Activated CD4-positive, alpha-beta T cell treated with anti-CD3 and anti-CD28 coated beads for 1 hour (primary cell): Measurements from ENCODE around the gene TSSK6.

Source experiments
- DNase-seq: peaks from one replicate; pipeline ENCODE4 v3.0.0-alpha.2; 2020

The TSSK6 gene

DNA sequence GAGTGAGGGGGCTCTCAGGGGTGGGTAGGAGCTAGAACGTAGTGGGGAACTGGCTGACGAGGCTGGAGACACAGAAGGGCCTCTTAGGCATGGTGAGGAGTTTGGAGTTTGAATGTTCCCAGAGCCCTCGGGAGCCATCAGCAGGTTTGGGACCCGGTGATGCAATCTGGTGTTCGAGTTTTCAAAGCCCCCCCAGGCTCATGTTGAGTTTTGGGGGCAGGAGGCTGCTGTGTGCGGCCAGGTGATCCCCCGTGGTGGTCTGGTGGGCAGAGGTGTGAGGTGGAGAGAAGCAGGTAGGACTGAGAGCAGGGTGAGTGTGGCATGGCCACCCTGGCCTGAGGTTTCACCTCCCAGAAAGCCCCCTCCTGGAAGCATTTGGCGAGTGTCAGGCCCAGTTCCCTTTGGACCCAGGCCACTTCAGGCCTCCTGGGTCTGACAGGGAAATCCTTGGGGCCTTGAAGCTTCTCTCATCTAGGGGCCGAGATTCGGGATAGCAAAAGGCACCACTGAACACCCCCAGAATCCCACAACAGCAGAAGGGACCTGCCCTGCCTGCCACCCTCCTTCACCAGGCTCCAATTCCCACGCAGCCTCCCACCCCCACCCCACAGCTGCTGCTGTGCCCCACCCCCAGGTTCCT lies 14.6 kb upstream of the TSSK6 start:
- DNase-seq, result no peak

DNA sequence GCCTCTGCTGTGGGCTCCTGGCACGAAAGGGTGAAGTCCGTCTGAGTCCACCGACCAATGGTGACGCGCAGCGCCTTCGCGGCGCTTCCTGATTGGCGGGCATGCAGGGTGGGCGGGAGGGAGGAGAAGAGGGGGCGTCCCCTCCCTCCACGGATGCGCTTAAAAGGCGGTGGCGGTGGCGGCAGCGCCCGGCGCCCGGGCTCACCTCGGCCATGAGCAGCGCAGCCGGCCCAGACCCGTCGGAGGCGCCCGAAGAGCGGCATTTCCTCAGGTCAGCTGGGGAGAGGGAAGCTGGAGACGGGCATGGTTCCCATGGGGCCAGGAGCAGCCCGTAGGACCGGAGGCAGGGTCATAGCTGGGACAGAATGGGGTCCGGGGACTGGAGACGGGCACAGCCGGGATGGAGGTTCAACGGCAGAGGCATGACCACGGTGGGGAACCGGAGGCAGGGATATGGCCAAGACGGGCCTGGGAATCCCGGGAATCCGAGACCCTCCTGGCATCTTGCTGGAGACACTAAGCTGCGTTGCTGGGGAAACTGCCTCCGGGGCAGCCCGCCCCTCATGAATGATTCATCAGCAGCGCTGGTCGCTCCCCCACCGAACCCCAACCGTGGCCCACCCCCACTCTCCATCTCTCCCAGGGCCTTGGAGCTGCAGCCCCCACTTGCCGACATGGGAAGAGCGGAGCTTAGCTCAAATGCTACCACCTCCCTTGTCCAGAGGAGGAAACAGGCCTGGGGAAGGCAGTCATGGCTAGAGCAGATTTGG lies 13.6 kb upstream of the TSSK6 start, which contains the start of gene YJEFN3:
TSS of gene YJEFN3 (plus strand) at position 191 of the 770 bp plus-strand sequence. CDS start at position 213, 22 bp downstream.
- no peak for DNase-seq

DNA sequence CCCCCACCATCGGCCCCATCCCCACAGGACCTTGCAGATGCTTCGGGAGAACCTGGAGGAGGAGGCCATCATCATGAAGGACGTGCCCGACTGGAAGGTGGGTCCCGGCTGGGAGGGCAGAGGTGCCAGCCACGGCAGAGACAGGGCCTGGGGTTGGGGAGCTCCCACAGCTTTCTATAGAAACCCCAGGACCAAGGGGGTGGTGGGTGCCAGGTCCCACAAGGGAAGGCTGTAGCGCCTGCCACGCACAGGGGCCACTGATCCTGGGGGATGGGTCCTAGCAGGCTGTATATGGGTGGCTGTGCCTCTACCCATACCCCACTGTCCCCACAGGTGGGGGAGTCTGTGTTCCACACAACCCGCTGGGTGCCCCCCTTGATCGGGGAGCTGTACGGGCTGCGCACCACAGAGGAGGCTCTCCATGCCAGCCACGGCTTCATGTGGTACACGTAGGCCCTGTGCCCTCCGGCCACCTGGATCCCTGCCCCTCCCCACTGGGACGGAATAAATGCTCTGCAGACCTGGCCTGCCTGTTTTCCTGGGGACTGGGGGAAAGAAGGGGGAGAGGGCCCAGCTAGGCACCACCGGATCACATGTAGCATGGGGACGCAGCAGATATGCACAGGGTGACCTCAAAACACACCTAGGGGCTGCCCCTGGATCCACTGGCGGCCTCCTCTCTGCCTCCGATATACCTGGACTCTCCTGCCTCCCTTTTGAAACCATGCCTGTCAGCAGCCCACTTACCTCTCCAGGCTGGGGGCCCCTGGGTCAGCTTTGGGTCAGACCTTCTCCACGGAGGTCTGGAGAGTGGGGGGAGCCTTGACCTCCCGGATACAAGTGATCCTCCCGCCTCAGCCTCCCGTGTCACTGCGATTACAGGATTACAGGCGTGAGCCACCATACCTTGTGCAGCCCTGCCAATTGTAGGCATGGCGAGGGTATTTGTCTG lies 12.6 kb upstream of the TSSK6 start:
- DNase-seq, result no peak

DNA sequence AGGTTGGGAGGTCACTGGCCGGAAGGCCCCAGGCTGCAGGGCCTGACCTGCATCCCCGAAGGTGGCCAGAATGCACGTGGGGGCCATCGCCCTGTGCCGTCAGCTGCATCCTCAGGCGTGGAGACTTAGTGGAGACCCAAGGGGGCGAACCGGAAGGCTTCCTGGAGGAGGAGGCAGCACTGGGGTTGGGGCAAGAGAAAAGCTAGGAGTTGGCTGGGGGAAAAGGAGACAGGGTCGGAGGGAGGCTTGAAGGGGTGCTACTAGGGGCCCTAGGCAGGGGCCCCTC lies 12.0 kb upstream of the TSSK6 start:
- no peak for DNase-seq

DNA sequence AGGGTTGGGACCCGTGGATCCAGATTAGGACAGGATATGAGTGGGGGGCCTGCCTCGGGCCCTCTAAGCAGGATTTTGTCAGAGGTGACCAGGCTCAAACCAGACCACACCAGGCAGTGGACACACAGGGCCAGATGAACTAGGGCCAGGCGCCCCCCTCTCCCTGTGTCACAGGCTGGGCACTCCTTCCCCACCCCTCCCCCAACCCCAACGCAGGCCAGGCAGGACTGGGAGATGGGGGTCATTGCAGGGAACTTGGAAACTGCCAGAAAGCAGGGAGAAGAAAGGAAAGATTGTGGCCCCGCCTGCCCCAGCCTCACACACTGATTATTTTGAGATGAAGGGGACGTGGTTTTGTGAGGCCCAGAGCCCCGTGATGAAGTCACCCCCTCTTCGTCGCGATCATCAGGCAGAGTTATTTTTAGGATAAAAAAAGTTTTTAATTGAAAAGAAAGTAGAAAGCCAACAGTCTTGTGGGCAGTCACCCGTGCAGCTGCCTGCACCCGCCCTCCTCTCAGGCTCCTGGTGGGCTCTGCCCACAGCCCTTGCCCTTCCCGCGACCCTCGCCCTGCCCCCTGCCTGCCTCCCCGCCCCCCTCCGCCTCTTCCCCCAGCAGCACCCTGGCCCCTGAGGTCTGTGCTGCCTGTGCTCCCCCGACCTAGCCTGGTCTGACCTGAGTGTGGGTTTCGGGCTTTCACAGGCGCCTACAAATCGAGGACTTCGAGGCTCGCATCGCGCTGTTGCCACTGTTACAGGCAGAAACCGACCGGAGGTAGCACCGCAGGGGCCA lies 11.4 kb upstream of the TSSK6 start:
- no peak for DNase-seq

DNA sequence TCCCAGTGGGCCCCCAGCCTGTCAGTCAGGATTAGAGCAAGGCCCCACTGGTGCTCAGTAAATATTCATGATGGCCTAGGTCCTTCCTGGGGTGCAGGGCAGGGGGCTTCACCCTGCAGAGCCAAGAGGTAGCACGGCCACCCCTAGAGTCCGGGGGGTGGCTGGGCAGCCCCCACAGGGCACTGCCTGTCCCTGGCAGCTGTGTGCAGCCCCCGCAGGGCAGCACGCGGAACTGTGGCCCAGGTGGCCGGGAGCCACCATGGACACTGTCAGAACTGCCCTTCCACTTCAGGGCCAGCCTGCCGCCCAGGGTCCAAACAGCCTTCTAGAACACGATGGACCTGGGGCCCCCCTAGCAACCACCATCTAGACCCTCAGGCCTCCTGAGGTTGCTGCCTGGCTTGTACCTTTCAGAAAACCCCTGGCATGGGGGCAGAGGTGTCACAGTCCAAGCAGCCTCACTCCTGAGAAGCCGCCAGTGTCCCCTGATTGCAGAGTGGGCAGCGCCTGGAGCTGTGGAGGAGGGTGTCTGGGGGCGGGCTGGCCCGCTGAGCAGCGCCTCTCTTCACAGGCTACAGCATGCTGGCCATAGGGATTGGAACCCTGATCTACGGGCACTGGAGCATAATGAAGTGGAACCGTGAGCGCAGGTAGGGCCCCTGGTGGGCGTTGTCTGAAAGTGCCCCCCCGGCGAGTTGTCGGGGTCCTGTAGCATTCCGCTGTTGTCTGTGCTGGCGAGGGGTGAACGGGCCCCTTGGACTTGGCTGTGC lies 10.4 kb upstream of the TSSK6 start:
- no peak for DNase-seq

DNA sequence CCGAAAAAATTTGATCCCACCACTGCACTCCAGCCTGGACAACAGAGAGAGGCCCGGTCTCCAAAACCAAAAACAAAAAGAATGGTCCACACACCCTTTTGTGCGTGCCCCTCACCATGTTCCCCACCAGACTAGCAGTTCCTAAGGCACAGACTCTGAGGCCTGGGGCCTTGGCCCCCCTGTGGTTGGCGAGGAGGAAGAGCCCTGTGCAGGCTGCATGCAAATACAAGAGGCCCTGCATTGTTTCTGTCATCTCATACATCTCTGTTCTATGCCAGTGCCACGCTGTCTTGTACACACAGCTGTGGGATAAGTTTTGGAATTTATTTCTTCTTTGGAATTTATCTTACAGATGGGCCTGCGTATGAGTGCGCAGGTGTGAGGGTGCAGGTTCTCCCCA lies 8.7 kb upstream of the TSSK6 start:
- DNase-seq, result no peak

DNA sequence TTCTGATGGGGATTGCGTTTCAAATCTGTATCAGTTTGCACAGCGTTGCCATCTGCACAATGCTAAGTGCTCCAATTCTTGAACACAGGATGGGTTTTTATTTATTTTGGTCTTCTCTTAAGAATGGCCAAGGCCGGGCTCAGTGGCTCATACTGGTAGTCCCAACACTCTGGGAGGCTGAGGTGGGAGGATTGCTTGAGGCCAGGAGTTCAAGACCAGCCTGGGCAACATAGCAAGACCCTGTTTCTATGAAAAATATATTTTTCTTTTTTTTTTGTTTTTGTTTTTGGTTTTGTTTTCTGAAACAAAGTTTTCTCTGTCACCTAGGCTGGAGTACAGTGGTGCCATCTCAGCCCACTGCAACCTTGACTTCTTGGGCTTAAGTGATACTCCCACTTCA lies 7.8 kb upstream of the TSSK6 start:
- no peak for DNase-seq

DNA sequence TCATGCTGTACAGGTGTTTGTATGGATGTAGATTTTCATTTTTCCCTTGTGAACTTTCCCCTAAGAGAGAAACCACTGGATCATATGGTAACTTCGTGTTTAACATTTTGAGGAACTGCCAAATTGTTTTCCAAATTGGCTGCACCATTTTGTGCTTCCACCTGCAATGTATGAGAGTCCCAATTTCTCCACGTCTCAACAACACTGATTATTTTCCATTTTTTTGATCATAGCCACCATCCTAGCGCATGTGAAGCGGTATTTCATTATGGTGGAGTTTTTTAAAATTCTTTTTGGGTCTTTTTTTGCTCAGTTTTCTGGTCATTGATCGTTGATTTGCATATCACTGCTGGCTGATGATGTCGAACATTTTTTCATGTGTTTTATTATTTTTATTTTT lies 5.6 kb upstream of the TSSK6 start:
- no peak for DNase-seq

DNA sequence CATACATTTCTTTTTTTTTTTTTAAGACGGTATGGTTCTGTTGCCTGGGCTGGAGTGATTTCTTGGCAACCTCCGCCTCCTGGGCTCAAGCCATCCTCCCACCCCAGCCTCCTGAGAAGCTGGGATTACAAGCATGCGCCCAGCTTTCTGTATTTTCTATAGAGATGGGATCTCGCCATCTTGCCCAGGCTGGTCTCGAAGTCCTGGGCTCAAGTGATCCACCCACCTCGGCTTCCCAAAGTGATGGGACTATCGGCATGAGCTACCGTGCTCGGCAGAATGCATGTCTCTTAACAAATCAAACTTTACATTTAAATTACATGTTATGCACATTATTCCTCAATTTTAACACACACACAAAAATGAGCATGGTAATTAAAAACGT lies 1.9 kb upstream of the TSSK6 start:
- no peak for DNase-seq

DNA sequence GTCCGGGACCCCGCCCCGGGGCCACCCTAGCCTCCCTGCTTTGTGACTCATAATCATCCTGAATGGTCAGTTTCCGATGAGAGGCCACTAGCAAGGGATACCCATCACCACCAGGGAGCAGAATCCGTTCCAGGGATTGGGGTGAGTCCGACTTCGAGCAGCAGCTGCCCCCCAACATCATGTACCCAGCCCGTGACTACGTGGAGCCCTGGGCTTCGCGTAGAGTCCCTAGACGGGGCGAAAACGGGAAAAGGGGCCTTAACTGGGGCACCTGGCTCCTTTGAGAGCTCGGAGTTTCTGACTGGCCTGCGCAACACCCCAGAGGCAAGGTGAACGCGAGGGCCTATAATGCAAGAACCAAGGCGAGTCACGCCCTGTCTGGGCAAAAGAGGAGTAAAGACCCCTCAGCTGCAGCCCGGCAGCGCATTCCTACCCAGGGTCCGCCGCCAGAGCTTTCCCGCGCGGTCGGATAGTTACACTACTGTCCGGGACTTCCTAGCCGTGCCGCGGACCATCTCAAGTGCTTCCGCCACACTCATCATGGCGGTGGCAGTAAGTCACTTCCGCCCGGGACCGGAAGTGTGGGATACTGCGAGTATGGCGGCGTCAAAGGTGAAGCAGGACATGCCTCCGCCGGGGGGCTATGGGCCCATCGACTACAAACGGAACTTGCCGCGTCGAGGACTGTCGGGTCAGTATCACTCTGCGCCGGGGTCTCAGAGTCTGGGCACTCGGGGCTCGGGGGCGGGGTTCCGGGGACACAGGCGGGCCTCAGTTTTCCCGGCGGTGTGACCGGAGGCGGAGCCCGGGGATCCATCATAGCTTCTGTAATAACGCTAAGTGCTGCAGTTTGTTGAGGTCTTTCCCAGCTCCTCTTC lies 533 bp upstream of the TSSK6 start, which contains the start of gene NDUFA13:
TSS of gene NDUFA13 (plus strand) at position 584 of the 878 bp plus-strand sequence. CDS start at position 598, 14 bp downstream.
- DNase-seq, result peak; percentile 90

DNA sequence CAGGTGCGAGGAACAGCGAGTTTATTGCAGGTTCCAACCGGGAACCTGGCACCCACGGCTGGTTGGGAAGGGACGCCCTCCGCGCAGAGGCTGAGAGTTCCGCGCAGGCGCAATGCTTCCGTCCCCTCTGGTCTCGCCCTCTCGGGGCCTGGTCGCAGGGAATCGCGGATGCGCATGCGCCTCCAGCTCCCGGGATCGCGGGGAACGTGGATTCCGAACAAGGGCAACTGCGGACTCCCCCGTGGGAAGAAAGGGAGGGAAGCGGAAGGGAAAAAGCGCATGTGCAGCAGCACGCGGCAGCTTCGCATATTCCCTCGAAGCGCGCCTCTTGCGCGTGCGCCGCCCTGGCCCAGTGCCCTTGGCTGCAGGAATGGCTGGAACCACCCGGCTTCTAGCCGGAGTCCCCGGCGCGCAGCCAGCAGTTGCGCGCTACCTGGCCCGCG lies 1.1 kb downstream of the TSSK6 start:
- DNase-seq, result no peak

DNA sequence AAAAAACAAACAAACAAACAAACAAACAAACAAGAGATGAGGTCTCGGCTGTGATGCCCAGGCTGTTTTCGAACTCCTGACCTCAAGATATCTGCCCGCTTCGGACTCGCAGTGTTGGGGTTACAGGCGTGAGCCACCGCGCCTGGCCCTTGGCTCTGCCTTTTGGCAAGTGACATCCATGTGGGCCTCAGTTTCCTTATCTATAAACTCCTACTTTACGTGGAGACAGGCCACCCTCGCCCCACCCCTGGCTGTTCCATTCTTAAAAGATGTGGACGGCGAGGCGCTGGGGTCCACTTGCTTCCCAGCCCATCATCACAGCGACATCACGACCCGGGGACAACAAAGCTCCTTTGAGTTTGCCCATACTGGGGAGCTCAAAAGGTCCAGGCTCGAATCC lies 1.7 kb downstream of the TSSK6 start:
- no peak for DNase-seq

DNA sequence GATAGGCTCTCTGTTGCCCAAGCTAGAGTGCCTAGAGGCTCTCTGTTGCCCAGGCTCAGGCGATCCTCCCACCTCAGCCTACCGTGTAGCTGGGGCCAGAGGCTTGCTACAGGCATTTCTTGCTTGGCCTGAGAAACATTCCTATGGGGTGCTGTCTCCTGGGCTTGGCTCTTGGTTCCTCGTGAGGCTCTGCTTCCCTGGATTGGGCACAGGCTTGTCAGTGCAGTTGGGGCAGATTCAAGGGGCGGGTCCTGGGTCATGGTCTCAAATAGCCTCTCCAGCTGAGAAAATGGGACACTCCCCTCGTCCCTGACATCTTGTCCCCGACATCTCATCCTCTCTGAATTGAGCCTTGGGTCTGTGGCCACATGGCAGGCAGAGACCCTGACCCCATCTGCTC lies 4.9 kb downstream of the TSSK6 start:
- DNase-seq, result no peak

DNA sequence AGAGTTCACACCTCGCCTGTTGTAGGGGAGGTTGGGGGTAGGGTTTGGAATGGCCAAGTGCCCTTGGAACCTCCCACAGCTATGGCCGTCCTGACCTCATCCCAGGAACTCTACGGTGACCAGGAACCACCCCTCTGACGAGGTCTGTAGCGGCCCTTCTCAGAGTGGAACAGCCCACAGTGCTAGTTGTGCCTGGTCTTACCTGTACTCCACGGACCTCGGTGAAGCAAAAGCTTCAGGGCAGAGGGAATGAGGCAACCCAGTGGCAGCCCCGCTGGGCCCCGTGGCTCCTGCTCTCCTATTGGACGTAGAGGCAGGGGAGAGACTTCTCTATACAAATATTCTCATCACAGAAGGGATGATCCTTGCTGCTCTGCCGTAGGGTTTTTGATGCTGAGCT lies 7.1 kb downstream of the TSSK6 start:
- DNase-seq, result no peak

DNA sequence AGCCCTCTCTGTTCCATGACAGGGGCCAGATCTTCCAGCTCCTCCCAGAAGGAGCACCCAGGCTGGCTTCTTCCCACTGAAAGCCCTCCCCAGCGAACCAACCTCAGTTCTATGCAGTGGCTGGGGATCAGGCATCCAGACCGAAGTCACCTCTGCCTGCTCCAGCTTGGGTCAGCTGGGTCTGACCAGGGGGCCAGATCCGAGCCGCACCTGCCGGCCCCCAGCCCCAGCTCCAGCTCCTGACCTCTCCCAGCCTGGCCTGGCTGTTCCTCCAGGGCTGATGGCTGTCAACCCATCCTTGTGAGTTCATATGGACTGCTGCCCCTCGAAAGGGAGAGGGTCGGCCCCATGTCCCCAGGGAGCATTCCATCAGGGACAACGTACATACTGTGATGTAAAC lies 8.0 kb downstream of the TSSK6 start:
- no peak for DNase-seq

DNA sequence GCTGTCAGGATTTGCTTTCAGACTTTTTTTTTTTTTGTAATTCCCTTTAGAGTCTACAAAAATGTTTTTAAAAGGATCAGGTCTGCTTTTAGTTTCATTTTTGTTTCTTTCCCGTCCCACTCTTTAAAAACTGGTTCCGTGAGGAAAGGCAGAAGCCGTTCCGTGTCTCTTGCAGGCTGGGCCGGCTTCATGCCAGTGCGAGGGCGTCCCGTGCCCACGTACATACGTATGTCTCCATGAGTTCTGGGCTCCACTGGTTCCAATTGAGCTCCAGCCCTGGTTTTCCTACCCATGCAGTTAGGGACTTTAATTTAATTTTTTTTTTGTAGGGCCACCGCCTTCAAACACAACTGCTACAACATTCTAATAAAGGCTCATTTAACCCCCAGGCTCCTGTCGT lies 8.8 kb downstream of the TSSK6 start:
- no peak for DNase-seq

DNA sequence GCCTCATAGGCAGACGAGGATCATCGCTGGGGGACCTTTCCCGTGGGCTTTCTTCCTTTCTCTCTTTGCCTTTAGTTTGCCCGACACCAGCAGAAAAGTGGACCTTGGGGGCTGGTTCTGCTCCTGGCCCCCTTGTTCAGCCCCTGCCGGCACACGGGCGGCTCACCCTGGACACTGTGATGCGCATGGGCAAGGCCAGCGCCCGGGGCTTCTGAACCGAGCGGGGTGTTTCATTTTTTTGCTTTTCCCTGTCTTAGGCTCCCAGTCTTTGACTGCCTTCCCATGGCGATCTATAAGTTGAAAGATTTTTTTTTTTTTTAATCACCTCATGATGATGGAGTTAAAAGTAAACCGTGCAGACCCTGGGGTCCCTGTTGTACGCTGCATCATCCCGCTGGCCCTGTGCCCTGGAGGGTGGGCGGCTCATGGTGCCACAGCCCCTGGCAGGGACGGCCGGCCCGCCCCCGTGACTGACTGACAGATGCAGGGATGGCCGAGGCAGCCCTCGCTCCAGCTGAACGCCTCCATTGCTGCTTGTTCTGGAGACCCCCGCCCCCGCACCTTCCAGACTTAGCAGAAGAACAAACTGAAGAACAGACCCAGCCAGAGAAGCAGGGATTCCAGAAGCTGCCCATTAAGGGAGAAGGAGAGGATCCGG lies 9.6 kb downstream of the TSSK6 start:
- no peak for DNase-seq

DNA sequence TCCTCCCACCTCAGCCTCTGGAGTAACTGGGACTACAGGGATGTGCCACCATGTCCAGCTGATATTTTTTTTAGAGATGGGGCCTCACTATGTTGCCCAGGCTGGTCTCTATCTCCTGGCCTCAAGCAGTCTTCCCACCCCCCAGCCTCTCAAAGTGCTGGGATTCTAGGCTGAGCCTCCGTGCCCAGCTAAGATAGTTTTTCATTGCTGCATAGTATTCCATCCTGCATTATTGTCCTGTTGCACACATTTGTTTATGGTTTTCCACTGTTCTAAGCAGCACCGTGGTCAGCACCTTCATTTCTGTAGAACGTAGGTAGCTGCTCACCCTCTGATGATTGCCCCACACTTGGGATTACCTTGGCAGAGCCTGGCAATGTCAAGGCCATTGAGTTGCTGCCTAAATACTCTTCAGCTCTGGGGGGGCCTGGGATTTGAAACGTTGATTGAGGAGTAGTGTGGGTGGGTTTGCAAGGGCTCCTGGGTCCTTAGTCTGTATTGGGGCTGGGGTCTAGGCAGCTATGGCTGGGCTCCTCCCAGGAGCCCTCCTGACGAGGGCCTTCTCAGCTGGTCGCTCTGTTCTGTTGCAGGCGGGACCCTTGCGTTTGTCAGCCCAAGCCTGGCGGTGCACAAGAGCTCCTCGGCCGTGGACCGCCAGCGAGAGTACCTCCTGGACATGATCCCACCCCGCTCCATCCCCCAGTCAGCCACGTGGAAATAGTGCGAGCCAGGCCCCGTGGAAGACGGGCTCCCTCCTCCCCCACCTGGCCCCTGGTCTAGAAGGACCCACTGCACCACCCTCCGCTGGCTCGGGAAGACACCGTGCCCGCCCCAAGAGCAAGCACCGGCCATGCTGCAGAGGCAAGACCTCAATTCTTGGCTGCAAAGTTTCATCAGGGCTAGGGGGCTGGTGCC lies 10.3 kb downstream of the TSSK6 start:
- DNase-seq, result no peak
